Keratinocyte (primary cell): Measurements from ENCODE around the gene GNB1L. TPM values are rescaled to one million over a fixed set of nuclear protein-coding genes. Genes with fewer than 3 reads are reported as not detected.

Experiments
- DNase-seq: peaks from one replicate; pipeline ENCODE4 v3.0.0-alpha.2; 2011; ENCODE audit warnings: low read depth, missing footprints, low spot score
- FAIRE-seq: peaks from 2 replicates; lab custom pipeline; 2011; peaks lifted over from hg19 to GRCh38; lab: Jason Lieb, UNC
- H2AFZ ChIP-seq: 2 replicates; pipeline ENCODE4 v1.6.0; 2012; ENCODE audit warnings: low read length, control low read depth, inconsistent platforms; ENCODE audit not compliant: control insufficient read depth
- H3K27ac ChIP-seq: 2 replicates; pipeline ENCODE4 v1.5.1; 2011; ENCODE audit warnings: low read length; ENCODE audit not compliant: control insufficient read depth, insufficient read depth
- H3K27me3 ChIP-seq: 3 replicates; pipeline ENCODE4 v1.6.0; 2011; ENCODE audit warnings: low read length; ENCODE audit not compliant: control insufficient read depth, insufficient read depth; ENCODE audit errors: extremely low read depth
- H3K36me3 ChIP-seq, 2 experiments: 2 replicates in 1 of 2; 3 replicates in 1 of 2; pipeline ENCODE4 v1.5.1; 2011; ENCODE audit warnings: low read length in 2 of 2, mild to moderate bottlenecking in 1 of 2; ENCODE audit not compliant: control insufficient read depth in 2 of 2, insufficient read depth in 2 of 2; ENCODE audit errors: extremely low read depth in 1 of 2
- H3K4me1 ChIP-seq: 3 replicates; pipeline ENCODE4 v1.5.1; 2011; ENCODE audit warnings: low read length; ENCODE audit not compliant: control insufficient read depth, insufficient read depth; ENCODE audit errors: extremely low read depth
- H3K4me2 ChIP-seq: 3 replicates; pipeline ENCODE4 v1.6.0; 2011; ENCODE audit warnings: low read depth, low read length; ENCODE audit not compliant: control insufficient read depth, insufficient read depth; ENCODE audit errors: extremely low read depth
- H3K4me3 ChIP-seq, 3 experiments: fragments of 200-600 bp in 1 of 3; sonication (generic) in 1 of 3; 2 replicates in 2 of 3; 3 replicates in 1 of 3; pipeline ENCODE4 v1.5.1; 2011 to 2016; ENCODE audit warnings: low read length in 3 of 3, mild to moderate bottlenecking in 3 of 3, control low read depth in 2 of 3, inconsistent platforms in 1 of 3, low read depth in 1 of 3, mixed read lengths in 1 of 3, mixed run types in 1 of 3, moderate library complexity in 1 of 3; ENCODE audit not compliant: control insufficient read depth in 2 of 3, insufficient read depth in 2 of 3; ENCODE audit errors: extremely low read depth in 1 of 3
- H3K79me2 ChIP-seq: 2 replicates; pipeline ENCODE4 v1.6.0; 2012; ENCODE audit warnings: low read length; ENCODE audit not compliant: control insufficient read depth, insufficient read depth
- H3K9ac ChIP-seq: 3 replicates; pipeline ENCODE4 v1.6.0; 2011; ENCODE audit warnings: low read length; ENCODE audit not compliant: control insufficient read depth, insufficient read depth; ENCODE audit errors: extremely low read depth
- H3K9me1 ChIP-seq: 3 replicates; pipeline ENCODE4 v1.6.0; 2011; ENCODE audit warnings: low read length; ENCODE audit not compliant: control insufficient read depth, insufficient read depth; ENCODE audit errors: extremely low read depth
- H3K9me3 ChIP-seq: 2 replicates; pipeline ENCODE4 v1.5.1; 2012; ENCODE audit warnings: low read depth, low read length; ENCODE audit not compliant: control insufficient read depth
- H4K20me1 ChIP-seq: 3 replicates; pipeline ENCODE4 v1.6.0; 2011; ENCODE audit warnings: low read length; ENCODE audit not compliant: control insufficient read depth, insufficient read depth; ENCODE audit errors: extremely low read depth
- CTCF ChIP-seq, 3 experiments: IDR thresholded peaks in 1 of 3; conservative IDR thresholded peaks in 1 of 3; optimal IDR thresholded peaks in 1 of 3; 2 replicates in 2 of 3; 3 replicates in 1 of 3; pipeline versions ENCODE3 to v1.5.1; 2011; ENCODE audit warnings: low read length in 3 of 3, mild to moderate bottlenecking in 3 of 3, moderate library complexity in 2 of 3, control low read depth in 1 of 3, inconsistent platforms in 1 of 3; ENCODE audit not compliant: insufficient read depth in 2 of 3; ENCODE audit errors: extremely low read depth in 1 of 3
- EZH2 ChIP-seq: IDR thresholded peaks from one replicate; pipeline ENCODE4 v1.6.1; 2012; ENCODE audit warnings: inconsistent platforms, mild to moderate bottlenecking, low read length, moderate library complexity
- dilution Hi-C: fragments of 300-500 bp; cut with MboI; formaldehyde crosslinking; loops from one replicate; pipeline ENCODE4 v1.7.0; 2020; ENCODE audit warnings: low sequenced_read_pairs; ENCODE audit not compliant: extremely low pct_ligation_motif_present
- polyA plus RNA-seq, 5 experiments: library from polyadenylated mRNA; depleted of rRNA in 3 of 5; stranded (reverse) in 3 of 5; stranded (forward) in 1 of 5; unstranded in 1 of 5; fragments of >200 nt; gene quantifications; 1 replicate in 1 of 5; 2 replicates in 3 of 5; 3 replicates in 1 of 5; pipeline versions ENCODE4 v1.2.1 to v1.2.3, GENCODE V29; 2011 to 2012; ENCODE audit warnings: missing spikeins in 2 of 5, low read depth in 1 of 5, low replicate concordance in 1 of 5

The GNB1L gene
- polyA plus RNA-seq, 1 donor (not counting 4 experiments of a cell fraction or from before 2014, with no cell fraction given) = 2.0 TPM

DNA sequence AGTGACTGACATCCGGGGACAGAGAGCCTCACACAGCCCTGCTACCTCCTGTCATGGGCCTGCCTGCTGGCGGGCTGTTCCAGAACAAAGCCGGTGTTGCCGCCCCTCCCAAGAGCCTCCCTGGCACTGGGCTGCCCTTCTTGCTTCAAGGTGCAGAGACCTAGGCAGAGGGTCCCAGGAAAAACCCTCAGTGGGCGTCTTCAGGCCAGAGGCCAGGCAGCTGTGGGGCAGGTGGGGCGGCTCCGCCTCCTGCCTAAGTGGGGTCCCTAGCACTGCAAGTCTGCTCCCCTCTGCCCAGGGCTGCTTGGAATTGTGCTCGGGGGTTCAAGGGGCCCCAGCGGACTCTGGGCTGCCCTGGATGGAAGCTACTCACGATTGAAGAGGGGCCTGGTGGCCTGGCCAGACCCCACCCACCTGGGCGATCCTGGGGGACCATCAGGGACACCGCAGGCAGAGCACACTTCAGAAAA is 20.4 kb upstream of the GNB1L start:
- Histone ChIP-seq H3K4me1 (peaks cover 32% of the 10 kb centered on the region), H3K27me3 (no peaks in the 10 kb centered on the region), H3K4me3 (no peak overlapping the region), H3K79me2 (peaks cover 6% of the 10 kb centered on the region), H4K20me1 (no peaks in the 10 kb centered on the region), H3K9me3 (no peaks in the 10 kb centered on the region), H3K9ac (peak overlapping the region; percentile 33), H3K36me3 (no peaks in the 10 kb centered on the region), H2AFZ (peak overlapping the region; percentile 46), H3K27ac (no peak overlapping the region), H3K4me2 (peak overlapping the region; percentile 46), H3K9me1 (no peaks in the 10 kb centered on the region)
- DNase-seq (no peak), FAIRE-seq (no peak)
- dilution Hi-C loops = no loop called here
- no peak for TF ChIP-seq CTCF (optimal IDR thresholded peaks at IDR 0.05 in 1 of 3, IDR thresholded peaks at IDR 0.05 in 1 of 3, conservative IDR thresholded peaks at IDR 0.05 in 1 of 3; ENCODE audit: extremely low read depth in 1 of 3, insufficient read depth in 2 of 3, low read length in 3 of 3)
- no peak for TF ChIP-seq EZH2

DNA sequence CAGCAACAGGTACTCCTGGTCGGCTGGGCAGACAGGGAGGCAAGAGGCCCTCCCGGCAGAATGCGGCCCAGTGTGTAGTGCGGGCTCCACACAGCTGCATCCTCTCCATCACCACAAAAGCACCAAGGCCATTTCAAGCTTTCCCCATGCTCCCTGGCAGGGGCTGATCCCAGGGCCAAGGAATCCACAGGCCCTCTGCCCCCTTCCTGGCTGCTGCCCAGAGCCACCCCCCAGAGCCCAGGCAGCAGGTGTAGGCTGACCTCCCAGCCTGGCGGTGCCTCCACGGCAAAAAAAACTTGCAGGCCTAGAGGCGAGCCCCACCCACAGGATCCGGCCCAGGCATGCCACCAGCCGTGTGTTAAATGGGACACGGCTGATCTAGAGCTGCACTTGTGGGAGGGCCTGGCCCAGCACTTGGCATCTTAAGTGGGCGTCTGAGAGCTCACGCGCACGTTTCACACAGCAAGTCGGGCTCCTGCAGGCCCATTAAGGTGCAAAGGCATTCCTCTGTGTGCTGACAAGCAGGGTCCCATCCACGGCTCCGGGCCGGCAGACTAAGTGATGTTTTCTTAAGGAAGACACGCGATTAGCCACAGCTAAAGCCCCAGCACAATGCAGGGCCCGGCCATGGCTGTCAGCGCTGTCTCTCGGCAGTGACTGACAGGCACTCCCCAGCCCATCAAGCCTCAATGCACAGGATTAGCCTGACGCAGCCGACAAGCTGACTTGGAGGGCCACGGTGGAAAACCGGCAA is 19.8 kb upstream of the GNB1L start:
- Histone ChIP-seq H3K36me3 (no peaks in the 10 kb centered on the region), H3K9me1 (no peaks in the 10 kb centered on the region), H3K27ac (no peak overlapping the region), H3K4me1 (peaks cover 32% of the 10 kb centered on the region), H3K79me2 (no peaks in the 10 kb centered on the region), H4K20me1 (no peaks in the 10 kb centered on the region), H2AFZ (peak overlapping the region; percentile 46), H3K9ac (peak overlapping the region; percentile 33), H3K27me3 (no peaks in the 10 kb centered on the region), H3K4me3 (no peak overlapping the region), H3K9me3 (no peaks in the 10 kb centered on the region), H3K4me2 (peak overlapping the region; percentile 46)
- TF ChIP-seq CTCF (optimal IDR thresholded peaks at IDR 0.05 in 1 of 3, IDR thresholded peaks at IDR 0.05 in 1 of 3, conservative IDR thresholded peaks at IDR 0.05 in 1 of 3; ENCODE audit: extremely low read depth in 1 of 3, insufficient read depth in 2 of 3, low read length in 3 of 3) (peak in 1 of 3 experiments; percentile 11), EZH2 (no peak)
- dilution Hi-C loops = no loop called here
- DNase-seq (no peak), FAIRE-seq (peak; percentile 88)
